ENCODE results near the gene HLA-DMB. TPM values are rescaled to one million over a fixed set of nuclear protein-coding genes. Genes with fewer than 3 reads are reported as not detected.
A peak's percentile ranks its signal among the peaks of the same experiment; 100 is the strongest.
"Not testable (repeated sequence)": the region's sequence is repeated elsewhere in the genome, so short reads cannot be mapped to it uniquely, and the experiment has no call there.

Gene HLA-DMB
- total RNA-seq, 1 experiment from 2014 or later, result 0.16 TPM

GRCh38 chr6:32952817-32953739 lies 12.2 kb upstream of the HLA-DMB start, which contains the start of gene HLA-DMA:
TSS of gene HLA-DMA (minus strand) at chr6:32953097. CDS start at chr6:32953036, 61 bp downstream.
- DNase-seq (ENCODE audit: low read depth), result peak; percentile 91

GRCh38 chr6:32950449-32950848 lies 9.6 kb upstream of the HLA-DMB start:
- DNase-seq (ENCODE audit: low read depth), result no peak

- DNase-seq (ENCODE audit: low read depth), result no peak
Measured at GRCh38 chr6:32950010-32950409, 9.2 kb upstream of the HLA-DMB start.

- DNase-seq (ENCODE audit: low read depth), result peak; percentile 34
Measured at GRCh38 chr6:32949113-32949512, 8.3 kb upstream of the HLA-DMB start.

- DNase-seq (ENCODE audit: low read depth), result peak; percentile 48
Measured at GRCh38 chr6:32947552-32948465, 7.0 kb upstream of the HLA-DMB start.

GRCh38 chr6:32946893-32947292 lies 6.1 kb upstream of the HLA-DMB start:
- DNase-seq (ENCODE audit: low read depth), result no peak

GRCh38 chr6:32945953-32946352 lies 5.1 kb upstream of the HLA-DMB start:
- no peak for DNase-seq (ENCODE audit: low read depth)

GRCh38 chr6:32945108-32945760 lies 4.4 kb upstream of the HLA-DMB start:
- DNase-seq (ENCODE audit: low read depth), result no peak

GRCh38 chr6:32943864-32944649 lies 3.2 kb upstream of the HLA-DMB start:
- no peak for DNase-seq (ENCODE audit: low read depth)

- not testable (repeated sequence) for DNase-seq (ENCODE audit: low read depth)
Measured at GRCh38 chr6:32942555-32943123, 1.8 kb upstream of the HLA-DMB start.

- no peak for DNase-seq (ENCODE audit: low read depth)
Measured at GRCh38 chr6:32941214-32941768, 463 bp upstream of the HLA-DMB start.

- no peak for DNase-seq (ENCODE audit: low read depth)
Measured at GRCh38 chr6:32938494-32938893, 2.3 kb downstream of the HLA-DMB start.

GRCh38 chr6:32937230-32937633 lies 3.6 kb downstream of the HLA-DMB start:
- DNase-seq (ENCODE audit: low read depth), result no peak

- DNase-seq (ENCODE audit: low read depth), result no peak
Measured at GRCh38 chr6:32936239-32937152, 4.3 kb downstream of the HLA-DMB start.

GRCh38 chr6:32935551-32936238 lies 5.1 kb downstream of the HLA-DMB start:
- no peak for DNase-seq (ENCODE audit: low read depth)

GRCh38 chr6:32933661-32934085 lies 7.2 kb downstream of the HLA-DMB start:
- DNase-seq (ENCODE audit: low read depth), result peak; percentile 60

- peak; percentile 10 for DNase-seq (ENCODE audit: low read depth)
Measured at GRCh38 chr6:32932132-32932868, 8.5 kb downstream of the HLA-DMB start.
